Measurements from ENCODE around the gene TRIM46.
"Not testable (repeated sequence)": the region's sequence is repeated elsewhere in the genome, so short reads cannot be mapped to it uniquely, and the experiment has no call there.

Gene TRIM46

DNA sequence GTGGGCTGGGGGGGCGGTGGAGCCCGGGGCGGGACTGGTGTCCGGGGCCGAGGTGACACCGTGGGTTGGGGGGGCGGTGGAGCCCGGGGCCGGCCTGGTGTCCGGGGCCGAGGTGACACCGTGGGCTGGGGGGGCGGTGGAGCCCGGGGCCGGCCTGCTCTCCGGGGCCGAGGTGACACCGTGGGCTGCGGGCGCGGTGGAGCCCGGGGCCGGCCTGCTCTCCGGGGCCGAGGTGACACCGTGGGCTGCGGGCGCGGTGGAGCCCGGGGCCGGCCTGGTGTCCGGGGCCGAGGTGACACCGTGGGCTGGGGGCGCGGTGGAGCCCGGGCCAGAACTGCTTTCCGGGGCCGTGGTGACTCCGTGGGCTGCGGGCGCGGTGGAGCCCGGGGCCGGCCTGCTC lies 16.3 kb downstream of the TRIM46 start:
- DNase-seq = not testable (repeated sequence)

DNA sequence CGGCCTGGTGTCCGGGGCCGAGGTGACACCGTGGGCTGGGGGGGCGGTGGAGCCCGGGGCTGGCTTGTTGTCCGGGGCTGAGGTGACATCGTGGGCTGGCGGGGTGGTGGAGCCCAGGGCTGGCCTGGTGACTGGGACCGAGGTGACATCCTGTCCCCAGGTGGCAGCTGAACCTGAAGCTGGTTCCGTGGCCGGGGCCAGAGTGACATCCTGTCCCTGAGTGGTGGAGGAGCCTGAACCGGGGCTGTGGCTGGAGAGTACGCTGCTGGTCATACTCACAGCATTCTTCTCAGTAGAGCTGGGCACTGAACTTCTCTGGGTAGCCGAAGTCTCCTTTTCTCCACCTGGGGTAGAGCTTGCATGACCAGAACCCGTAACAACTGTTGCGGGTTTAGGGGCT lies 18.3 kb downstream of the TRIM46 start:
- no peak for DNase-seq

DNA sequence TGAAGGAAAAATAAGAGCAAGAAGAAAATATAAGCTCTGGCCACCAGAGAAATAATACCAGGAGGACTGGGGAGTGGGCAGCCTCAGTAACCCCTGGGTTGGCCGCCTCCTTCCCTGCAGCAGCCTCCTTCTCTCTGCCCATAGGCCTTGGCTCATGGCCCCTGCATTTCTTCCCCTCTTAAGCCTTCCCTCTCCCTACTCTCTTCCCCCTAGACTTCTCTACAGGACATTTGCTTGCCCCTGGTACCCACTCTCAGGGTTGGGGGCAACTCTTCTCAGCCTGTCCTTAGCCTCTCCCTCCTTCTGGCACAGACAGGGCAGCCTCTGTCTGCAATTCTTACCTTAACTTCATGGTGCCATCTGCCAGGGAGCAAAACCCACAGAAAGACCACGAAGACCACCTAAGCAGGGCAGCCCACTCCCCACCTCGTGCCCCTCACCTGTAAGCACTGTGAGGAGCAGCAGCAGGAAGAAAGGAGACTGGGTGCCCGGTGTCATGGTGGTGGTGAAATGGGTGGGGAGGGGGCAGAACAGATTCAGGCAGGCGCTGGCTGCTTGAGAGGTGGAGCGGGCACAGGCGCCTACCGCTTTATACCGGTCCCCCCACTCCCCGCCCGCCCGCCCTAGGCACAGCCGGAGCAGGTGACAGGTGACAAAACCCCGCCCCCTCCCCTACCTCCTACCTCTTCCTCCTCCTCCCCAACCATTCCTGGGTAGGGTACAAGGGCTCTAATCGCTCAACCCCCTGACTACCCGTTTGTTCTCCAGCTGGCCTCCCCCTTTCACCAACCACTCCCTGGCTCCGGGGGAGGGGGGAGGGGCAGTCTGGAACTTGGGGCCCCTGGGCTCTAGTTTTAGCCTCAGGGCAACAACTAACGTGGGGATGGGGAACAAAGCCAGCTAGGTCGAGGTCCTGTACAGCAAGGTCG lies 19.0 kb downstream of the TRIM46 start:
- peak; percentile 85 for DNase-seq

DNA sequence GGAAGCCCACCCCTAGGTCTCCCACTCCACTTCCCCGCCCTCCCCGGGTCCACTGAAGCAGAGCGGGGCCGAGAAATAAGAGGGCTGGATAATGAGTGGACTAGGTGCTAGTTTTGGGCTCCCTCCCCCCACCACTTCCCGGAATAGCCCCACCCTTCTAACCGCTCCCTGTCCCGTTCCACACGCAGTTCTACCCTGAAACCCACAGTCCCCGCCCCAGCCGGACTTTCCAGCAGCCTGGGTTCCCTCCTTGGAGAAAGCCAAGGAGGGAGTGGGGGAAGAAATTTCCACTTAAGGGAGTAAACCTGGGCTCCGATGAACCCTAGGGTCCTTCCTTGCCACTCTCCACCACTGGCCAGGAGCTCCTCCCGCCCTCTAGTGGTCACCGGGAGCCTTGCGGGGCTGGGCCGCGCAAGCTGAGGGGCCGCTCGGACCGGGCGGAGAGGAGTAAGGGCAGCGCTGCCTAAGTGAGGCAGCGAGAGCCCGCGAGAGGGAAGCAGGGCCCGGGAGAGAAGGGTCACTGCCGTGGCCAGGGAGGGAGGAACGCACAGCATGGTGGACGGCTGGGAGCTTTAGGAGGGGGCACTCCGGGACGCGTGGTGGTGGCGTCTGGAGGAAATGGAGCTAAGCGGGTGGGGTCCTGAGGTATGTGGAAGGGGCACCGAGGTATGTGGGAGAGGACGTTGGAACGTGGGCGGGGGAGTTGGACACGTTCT lies 19.8 kb downstream of the TRIM46 start:
- peak; percentile 83 for DNase-seq

DNA sequence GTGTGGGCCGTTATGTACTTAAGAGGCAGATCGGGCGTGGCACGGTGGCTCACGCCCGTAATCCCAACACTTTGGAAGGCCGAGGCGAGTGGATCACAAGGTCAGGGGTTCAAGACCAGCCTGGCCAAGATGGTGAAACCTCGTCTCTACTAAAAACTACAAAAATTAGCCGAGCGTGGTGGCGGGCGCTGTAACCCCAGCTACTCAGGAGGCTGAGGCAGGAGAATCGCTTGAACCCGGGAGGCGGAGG lies 20.3 kb downstream of the TRIM46 start:
- not testable (repeated sequence) for DNase-seq

DNA sequence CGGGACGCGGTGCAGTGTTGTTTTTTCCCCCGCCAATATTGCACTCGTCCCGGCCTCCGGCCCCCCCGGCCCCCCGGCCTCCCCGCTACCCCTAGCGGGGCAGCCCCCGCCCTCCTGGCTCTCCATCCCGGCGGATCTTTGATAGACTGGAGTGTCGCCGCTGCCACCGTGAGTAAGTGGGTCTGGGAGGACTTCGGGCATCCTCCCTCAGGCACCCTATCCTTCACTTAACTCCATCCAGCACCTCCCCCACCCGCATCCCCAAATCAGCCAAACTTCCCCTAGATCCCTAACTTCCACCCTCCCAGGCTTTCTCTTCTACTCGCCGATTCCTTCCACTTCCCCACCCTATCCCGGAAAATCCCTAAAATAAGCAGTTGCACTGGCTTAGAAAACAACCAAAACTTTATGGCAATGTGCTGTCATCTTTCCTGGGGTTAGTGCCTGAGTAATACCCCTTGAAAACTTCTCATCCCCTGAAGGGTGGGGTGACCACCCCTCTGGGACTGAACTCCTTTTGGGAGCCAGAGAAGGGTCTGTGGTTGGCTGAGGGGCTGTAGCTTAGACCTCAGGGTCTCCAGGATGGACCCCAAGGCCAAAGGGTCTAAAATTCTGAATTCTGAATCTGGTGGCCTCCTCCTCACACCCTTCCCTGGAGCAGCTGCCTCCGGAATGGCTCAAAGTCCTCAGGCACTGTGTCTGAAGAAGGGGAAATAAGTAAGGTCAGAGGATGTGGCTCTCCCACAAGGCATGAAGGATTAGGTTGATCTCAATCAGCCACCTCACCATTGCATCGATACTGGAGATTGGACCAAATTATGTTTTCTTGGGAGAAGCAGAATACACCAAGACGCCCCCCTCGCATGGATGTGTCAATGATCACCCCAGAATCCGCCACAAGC lies 21.8 kb downstream of the TRIM46 start:
- no peak for DNase-seq

DNA sequence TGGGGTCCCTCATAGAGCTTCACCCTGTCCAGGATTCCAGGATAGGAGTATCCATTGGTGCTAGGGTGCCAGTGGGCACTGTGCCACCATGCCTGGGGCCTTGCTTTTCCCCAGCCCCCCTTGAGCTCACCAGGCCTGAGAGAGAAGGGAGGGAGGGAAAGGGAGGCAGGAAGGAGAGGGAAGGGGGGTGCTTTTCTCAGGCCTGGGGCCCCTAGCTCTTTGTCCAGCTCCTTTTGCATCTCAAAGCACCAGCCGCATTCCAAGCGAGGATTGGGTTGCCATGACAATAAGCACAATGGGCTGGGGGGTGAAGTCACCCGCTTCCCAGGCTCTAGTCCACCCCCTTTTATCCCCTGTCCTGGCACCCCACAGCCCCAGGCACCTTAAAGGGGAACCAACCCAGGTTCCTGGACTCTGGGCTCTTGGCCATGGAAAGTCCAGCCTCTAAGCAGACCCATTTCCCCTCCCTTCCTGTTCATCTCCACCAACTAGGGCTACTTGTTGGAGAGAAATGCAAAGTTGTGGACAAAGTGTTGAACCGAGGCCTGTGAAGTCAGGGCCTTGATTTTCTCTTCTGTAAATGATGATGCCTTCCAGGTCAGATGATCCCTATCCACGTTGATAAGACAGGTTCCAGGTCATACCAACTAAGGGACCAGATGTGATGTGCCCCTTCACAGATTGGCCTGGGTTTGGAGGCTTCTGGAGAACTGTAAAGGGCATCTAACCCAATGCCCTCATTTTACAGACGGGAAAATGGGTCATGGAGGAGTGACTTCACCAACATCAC lies 22.6 kb downstream of the TRIM46 start:
- DNase-seq = no peak

DNA sequence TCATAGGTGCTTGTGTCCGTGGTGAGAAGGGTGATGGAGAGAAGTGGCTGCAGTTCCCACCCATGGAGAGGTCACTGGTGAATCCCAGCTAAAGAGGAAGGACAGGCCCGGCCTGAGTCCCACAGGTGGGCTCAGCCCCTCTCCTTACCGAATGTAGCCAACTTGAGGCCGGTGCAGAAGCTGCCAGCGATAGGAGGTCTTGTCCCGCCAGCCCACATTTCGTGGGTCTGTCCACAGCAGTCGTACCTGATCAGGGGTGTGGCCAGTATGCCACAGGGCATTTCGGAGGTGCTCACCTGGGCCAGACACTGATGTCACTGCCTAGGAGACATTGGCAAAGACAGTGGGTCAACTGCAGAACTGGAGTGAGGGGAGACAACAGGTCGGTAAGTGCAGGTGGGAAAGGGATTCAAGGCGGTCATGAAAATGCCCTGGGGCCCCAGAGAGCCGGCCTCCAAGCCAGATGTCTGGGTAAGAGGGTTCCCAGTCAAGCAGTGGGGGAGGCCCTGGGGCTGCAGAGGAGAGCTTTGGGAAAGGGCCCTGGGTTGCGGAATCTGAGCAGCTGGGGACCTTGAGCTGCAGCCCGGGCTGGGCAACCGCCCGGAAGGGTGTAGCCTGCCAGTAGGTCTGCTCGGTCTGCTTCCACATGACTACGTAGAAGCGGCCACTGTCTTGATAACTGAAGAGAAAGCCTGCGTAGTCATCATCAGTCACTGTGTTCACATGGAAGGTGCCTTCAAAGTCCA lies 23.4 kb downstream of the TRIM46 start:
- no peak for DNase-seq

DNA sequence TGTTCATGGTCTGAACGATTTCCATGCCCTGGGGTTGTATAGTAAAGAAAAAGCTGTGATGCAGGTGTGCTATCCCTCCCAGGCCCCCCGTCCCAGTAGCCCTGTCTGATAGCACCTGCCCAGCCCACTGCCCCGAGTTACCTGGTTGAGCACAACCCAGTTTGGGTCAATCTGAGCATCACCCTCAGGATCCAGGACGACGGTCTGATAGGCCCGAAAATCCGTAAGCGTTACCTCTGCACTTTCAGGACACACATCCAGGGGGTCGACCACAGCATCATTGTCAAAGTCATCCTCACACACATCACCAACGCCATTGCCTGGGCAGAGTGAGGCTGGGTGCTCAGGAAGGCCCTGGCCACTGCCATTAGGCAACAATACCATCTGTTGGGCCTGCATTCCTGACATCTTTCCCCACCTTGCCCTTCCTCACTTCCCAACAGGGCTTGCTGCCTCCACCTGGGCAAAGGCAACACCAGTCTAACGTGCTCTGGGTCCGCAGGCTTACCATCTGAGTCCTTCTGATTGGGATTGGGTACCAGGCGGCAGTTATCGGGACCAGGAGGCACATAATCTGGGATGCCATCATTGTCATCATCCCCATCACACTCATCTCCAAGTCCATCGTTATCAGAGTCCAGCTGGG lies 24.4 kb downstream of the TRIM46 start:
- no peak for DNase-seq

DNA sequence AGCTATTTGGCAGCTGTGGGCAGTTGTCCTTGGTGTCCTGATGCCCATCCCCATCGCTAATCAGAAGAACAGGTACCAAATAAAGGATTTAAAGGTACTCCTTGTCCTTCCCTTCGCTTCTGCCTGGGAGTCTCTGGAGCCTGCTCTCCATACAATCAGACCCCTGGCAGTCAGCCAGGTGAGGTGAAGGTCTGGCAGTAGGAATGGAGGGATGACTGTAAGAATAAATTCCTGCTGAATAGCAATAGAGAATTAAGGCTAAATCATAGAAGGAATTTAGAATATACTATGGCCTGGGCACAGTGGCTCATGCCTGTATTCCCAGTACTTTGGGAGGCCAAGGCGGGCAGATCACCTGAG lies 24.9 kb downstream of the TRIM46 start:
- no peak for DNase-seq

DNA sequence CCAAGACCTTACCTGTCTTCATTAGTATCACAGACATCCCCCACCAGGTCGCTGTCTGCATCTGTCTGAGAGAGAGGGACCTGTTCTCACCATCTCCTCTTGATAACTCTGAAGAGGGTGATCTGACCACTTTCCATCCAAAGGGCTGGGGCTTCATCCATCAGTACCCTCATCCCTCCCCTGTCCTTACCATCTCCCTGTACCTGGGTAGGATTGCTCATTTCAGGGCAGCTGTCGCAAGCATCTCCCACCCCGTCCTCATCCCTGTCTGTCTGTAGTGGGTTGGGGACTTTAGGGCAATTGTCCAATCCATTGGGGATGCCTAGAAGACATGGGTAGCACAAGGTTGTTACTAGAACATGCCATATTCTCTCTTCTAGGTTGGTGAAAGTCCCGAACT lies 26.1 kb downstream of the TRIM46 start:
- no peak for DNase-seq

DNA sequence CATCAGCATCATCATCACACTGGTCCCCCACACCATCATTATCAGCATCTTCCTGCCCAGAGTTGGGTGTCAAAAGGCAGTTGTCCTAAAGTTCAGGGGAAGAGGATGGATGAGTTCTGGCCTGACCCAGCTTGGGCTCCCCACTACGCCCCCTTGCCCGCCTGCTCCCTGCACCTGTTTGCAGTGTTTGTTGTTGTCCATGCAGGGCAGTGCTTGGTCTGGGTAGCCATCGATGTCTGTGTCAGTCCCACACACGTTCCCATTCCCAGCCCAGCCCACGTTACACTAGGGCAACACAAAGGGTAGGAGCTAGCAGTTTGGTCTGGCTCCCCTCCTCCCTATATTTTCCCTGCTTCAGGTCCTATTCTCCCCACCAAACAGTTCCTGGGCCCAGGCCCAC lies 27.3 kb downstream of the TRIM46 start:
- no peak for DNase-seq

DNA sequence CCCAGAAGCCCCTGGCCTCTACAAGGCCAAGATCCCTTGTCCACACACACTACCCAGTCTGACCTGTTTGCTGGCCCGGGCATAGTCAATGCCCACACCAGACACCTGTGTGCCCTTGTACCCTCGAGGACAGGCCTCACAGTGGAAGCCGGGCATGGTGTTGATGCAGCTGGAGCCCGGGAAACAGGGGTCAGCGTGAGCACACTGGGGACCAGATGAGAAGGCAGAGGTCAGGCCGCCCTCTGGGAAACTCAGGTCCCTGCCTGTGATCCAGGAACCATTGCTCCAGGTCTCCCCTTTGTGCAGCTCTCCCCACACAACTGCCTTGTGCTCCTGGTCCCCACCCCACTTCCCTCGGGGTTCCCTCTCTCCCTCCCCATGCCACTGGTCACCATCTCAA lies 28.5 kb downstream of the TRIM46 start:
- no peak for DNase-seq

DNA sequence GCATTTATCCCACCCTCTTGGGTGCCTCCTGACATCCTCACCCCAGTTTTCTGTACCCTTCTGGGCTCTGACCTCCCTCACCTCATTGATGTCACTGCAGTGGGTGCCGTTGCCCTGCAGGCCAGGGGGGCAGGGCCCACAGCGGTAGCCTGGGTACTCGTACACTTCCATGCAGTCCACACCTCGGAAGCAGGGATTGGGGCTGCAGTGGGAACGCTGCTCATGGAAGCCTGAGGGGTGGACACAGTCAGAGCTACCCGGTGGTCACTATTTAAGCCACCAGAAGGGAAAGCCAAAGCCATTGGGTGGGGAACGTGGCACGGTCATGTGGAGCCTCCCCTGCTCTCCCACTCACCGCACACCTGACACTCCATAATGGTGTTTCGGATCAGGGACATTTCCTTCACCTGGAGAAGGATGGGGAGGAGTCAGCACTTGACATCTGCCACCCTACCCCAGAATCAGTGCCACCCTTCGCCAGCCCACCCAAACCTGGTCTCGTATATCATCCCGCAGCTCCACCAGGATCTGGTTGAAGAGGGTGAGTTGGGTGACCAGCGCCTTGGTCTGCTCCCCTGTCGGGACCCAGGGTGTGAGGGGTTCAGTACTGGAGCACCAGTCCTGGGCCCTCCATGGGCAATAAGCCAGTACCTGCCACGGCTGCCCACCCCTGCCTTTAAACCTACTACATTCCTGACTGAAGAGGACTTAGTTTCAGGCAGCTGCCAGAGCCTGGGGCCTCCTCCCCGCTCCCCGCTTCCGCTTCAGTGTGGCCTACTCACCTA lies 29.3 kb downstream of the TRIM46 start:
- no peak for DNase-seq

DNA sequence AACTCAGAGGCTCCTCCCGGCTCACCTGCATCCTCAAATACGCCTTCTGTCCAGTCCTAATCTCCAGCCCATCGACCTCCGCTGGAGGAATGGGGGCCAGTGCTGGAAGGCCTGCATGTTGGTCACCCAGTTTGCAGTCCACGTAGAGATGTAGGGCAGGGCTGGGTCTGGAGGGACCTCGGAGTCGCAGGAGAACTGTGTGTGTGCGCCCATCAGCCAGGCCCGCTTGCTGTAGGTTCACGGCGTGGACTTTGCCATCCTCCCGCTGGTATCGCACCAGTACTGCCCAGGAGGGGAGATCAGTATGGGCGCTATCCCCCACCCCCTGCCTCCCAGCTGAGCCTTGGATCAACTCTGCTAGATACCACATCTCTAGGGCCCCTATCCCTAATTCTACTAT lies 31.4 kb downstream of the TRIM46 start:
- no peak for DNase-seq

DNA sequence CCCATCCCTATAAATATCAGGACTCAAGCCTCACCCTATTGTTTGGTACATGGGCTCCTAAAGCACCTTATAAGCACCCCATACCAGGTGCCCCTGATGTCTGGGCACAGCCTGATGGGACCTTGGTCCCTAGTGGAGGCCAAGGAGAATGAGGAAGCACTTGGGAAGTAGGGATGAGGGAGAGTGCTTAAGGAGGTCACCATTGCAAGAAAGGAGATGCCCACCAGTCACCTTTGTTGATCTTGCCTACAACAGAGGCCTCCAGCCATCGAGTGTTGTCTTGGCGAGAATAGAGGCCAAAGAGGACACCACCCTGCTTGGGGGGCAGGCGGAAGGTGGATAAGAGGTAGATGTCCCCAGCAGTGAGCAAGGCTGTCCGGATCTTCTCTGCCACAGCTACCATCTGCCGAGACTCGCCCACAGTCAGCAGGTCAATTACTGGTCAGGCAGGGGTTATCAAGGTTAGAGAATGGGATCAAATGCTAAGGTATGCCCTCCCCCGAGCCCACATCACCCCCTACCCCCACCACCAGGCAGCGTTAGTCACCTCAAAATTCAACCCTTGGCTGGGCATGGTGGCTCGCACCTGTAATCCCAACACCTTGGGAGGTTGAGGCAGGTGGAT lies 32.4 kb downstream of the TRIM46 start:
- DNase-seq = no peak

DNA sequence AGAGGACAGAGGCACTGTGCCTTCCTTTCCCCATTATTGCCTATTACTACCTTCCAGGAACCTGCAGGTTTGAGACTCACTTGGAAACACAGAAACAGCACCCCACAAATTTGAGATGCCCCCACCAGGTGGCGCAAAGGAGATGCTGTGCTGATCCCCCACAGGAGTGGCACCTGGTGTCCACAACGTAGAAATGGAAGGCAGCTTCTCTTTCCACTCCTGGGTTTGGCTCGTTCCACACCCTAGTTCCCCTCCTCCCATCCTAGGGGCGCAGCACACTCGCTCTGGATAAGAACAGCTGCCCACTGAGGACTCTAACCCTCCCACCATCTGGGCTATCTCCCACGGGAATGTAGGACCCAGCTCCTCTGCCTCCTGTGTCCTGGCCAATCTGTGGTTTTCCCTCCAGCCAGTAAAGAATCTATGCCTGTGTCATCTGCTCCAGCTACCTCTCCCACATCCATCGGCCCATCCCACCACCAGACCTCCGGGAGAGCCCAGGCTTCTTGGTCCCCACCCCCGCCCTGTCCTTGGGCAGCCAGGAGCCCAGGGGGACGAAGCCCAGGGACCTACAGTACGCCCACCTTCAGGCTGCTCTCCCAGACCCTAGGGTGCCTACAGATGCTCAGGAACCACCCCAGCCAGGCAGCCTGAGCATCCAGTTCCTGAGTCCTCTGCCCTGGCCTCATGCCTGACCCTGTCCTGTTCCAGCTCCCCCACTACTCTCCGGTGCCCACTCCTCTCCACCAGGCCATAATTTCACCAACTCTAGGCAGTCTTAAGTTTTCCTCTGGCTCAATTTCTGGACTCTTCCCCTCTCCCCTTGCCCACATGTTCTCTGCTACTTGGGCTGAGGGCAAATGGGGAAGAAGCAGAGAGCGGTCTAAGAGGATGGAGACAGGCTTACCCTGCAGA lies 33.5 kb downstream of the TRIM46 start:
- DNase-seq = peak; percentile 50

DNA sequence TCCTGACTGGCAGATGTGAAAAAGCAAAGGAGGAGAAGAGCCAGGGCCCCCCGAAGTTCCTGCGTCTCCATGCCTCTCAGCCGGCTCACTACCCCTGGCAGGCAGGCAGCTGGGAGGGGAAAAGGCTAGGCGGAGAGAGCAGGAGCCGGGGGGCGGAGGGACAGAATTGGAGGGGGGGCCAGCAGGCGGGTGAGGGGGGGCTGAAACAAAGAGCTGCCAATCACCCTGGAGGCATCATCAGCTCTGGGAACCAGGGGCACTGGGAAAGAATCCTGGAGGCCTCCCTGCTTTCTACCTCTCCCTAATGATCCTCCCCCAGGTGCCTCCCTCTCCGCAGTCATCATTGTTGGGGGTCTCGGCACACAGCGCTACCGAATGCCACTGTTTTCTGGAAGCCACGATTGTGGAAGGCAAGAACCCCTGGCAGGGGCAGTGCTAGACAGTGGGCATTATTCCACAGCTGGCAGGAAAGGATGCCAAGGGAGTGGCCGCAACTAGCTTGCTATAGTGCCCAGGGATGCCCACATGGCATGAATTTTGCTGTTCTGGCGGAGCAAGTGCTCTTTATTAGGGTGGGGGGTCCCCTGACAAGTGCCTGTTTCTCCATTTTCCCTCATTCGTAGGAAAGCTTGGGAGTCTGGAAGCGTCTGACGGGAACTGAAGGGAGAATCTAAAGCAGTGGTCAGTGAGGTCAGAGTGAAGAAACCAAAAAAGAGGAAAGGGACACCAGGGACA lies 34.3 kb downstream of the TRIM46 start, which contains the start of gene THBS3:
Gene THBS3, minus strand, starts transcription at position 92 of the 735 bp plus-strand sequence. Its CDS starts 21 bp downstream, at position 71.
- no peak for DNase-seq
